ENCODE data around the gene MTFR1L. TPM values are rescaled to one million over a fixed set of nuclear protein-coding genes. Genes with fewer than 3 reads are reported as not detected.

MTFR1L gene
- polyA plus RNA-seq, 4 donors: 68.7 to 117 (median 89.4) TPM

DNA sequence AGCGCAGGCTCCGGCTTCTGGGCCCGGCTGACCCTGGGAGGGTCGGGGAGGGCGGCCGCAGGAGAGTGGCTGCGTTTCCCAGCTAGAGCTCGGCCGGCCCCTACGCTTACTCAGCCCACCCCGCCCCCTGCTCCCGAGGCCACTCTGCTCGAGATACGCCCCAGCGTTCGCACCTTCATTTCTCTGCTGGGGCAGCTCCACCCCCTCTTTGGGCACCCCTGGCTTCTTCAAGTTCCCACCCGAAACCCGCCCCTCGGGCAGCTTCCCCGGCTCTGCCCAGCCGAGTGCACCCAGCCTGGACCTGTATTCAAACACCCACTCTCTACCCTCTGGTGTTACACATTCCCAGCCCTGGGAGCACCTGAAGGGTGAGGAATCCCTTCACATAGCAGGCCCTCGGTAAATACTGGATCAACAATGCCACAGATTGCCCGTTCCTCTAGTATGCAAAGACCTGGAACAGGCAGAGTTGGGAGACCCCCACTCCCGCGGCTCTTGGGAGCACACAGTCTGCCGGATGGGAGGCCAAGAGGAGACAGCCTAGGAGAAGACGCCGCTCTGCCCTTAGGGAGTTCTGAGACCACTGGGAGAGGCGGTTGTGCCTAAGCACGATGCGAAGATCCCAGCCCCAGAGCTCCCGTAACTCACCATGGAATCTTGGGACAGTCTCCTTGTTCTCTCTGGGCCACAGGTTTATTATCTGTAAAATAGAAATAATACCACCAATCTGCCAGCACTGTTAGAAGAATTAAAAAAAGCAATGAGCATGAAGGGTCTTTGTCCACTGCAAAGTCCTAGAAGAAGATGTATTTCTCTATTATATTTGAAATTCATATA is 56.3 kb downstream of the MTFR1L start:
- DNase-seq (ENCODE audit: low read depth in 4 of 4, low spot score in 3 of 4): no peak

DNA sequence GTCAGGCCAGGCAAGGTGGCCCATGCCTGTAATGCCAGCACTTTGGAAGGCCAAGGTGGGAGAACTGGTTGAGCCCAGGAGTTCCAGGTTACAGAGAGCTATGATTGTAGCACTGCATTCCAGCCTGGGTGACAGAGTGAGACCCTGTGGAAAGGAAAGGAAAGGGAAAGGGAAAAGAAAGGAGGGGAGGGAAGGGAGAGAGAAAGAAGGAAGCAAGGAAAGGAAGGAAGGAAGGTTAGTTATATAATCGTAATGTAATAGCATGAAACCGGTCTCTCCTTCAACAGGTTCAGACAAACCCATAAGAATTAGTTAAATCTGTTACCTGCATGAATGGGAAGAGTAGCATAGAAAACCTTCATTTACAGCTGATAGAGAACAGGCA is 56.9 kb downstream of the MTFR1L start:
- no peak for DNase-seq (ENCODE audit: low read depth in 4 of 4, low spot score in 3 of 4)

DNA sequence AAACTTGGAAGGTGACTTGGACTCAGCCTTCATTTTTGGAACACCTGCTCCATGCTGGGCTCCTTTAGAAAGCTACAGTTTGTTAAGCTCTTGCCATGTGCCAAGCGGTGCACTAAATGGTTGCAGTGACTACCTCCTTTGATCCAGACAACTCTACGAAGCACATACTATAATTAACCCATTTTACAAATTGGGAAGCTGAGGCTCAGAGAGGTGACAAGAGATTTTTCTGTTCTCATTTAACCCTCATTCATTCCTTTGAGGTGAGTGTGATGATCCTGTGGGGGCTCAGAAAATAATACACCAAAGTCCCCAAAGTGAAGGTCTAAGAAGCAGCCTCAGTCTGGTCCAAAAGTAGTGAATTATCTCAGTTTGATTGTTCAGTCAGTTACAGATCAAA is 57.4 kb downstream of the MTFR1L start:
- DNase-seq (ENCODE audit: low read depth in 4 of 4, low spot score in 3 of 4): no peak

DNA sequence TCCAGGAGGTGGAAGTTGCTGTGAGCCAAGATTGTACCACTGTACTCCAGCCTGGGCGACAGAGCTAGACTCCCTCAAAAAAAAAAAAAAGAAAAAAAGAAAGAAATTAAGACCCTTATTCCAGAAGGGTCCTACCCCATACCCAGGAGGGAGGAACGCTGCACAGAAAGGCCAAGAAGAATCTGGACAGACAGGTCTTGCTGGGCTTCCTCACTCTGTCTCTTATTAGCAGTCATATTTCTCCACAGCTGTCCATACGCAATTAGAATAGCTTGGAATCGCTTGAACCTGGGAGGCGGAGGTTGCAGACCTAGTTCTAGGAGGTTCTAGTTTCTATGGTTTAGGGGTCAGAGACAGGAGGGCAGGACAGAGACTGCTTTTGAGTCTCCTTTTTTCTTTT is 58.9 kb downstream of the MTFR1L start:
- no peak for DNase-seq (ENCODE audit: low read depth in 4 of 4, low spot score in 3 of 4)

DNA sequence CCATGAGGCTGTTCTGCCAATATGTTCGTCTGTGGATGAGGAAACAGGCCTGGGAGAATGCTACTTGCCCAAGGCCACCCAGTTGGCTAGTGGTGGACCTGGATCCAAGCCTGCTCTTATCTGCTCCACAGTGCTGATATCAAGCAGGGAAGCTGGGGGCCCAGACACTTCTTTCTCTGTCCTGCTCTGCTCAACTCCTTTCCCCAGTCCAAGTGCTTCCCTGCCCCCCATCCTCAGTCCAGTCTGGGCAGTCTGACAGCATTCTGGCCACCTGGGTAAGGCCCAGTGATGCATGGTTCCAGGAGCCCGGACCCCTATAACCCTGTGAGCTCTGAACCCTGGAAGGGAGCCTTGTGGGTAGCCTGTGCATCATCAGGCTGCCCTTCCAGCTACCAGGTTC is 59.9 kb downstream of the MTFR1L start:
- DNase-seq (ENCODE audit: low read depth in 4 of 4, low spot score in 3 of 4): no peak

DNA sequence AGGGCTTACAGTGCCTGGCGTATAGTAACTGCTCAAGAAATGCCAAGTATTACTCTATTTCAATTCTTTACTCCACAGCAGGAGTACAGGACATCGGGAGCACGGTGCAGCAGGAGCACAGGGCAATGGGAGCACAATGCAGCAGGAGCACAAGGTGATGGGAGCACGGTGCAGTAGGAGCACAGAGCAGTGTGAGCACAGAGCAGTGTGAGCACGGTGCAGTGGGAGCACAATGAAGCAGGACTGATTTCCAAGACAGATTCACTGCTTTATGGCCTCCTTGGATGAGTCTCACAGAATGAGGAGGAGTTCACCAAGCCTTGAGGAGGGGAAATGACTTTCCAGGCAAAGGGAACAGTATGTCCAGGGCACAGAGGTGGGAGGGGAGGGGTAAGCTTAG is 60.8 kb downstream of the MTFR1L start:
- DNase-seq (ENCODE audit: low read depth in 4 of 4, low spot score in 3 of 4): no peak

DNA sequence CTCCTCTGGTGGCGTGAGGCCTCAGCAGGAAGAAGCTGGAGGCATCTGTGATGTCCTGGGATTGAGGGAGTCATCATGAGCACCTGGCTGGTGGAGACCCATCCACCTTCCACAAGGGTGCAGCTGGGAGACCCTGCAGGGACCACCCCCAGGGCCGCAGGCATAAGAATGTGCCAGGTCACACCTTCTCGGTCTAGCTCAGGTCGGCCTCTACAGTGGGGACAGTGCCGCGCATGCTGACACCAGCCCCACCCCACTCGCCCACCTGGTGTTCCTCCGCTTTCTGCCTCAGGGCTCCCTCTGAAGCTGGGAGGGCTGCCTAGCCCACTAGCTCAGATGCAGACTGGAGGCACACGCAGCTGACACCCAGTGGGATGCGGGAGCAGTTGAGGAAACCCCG is 61.5 kb downstream of the MTFR1L start:
- DNase-seq (ENCODE audit: low read depth in 4 of 4, low spot score in 3 of 4): no peak

Other genes with a start within 250 kb of the MTFR1L start
- 10 to 100 TPM; 11.5 to 17.5 (median 16.3) TPM for gene MAN1C1, start 203.2 kb upstream of the MTFR1L start, polyA plus RNA-seq (ENCODE audit: insufficient read length in 4 of 4)
- gene SELENON, start 19.8 kb upstream of the MTFR1L start, polyA plus RNA-seq (ENCODE audit: insufficient read length in 4 of 4): 10 to 100 TPM; 70.5 to 86.0 (median 81.7) TPM
- gene AUNIP, start 39.5 kb downstream of the MTFR1L start, polyA plus RNA-seq (ENCODE audit: insufficient read length in 4 of 4): 1 to 10 TPM; 2.8 to 4.5 (median 3.6) TPM
- 10 to 100 TPM; 13.4 to 36.2 (median 28.7) TPM for gene PAQR7, start 55.8 kb downstream of the MTFR1L start, polyA plus RNA-seq (ENCODE audit: insufficient read length in 4 of 4)
- gene STMN1, start 86.5 kb downstream of the MTFR1L start, polyA plus RNA-seq (ENCODE audit: insufficient read length in 4 of 4): 1,000 to 10,000 TPM; 1,009 to 1,484 (median 1,179) TPM
- 10 to 100 TPM in 3 of 4 donors, 1 to 10 TPM in 1; 5.0 to 20.0 (median 17.2) TPM for gene PAFAH2, start 178.1 kb downstream of the MTFR1L start, polyA plus RNA-seq (ENCODE audit: insufficient read length in 4 of 4)
- gene EXTL1, start 201.8 kb downstream of the MTFR1L start, polyA plus RNA-seq (ENCODE audit: insufficient read length in 4 of 4): 1 to 10 TPM; 1.2 to 2.2 (median 1.9) TPM
- gene SLC30A2, start 226.2 kb downstream of the MTFR1L start, polyA plus RNA-seq (ENCODE audit: insufficient read length in 4 of 4): 1 to 10 TPM in 3 of 4 donors, under 1 TPM in 1; 0.37 to 5.3 (median 3.6) TPM
- gene TRIM63, start 247.7 kb downstream of the MTFR1L start, polyA plus RNA-seq (ENCODE audit: insufficient read length in 4 of 4): under 1 TPM; 0.07 to 0.98 (median 0.75) TPM

Measured in left renal pelvis (tissue), 4 donors.